Neutrophil (primary cell): ENCODE results near the gene DRP2.
"Not testable (repeated sequence)": the region's sequence is repeated elsewhere in the genome, so short reads cannot be mapped to it uniquely, and the experiment has no call there.

ENCODE experiments used
- H3K27ac ChIP-seq: fragments of 200-600 bp; sonication (generic); 2 replicates; pipeline ENCODE4 v1.5.1; 2016; ENCODE audit warnings: mild to moderate bottlenecking, moderate library complexity
- H3K27me3 ChIP-seq: fragments of 200-600 bp; sonication (generic); 2 replicates; pipeline ENCODE4 v1.6.0; 2016; ENCODE audit warnings: mild to moderate bottlenecking
- H3K36me3 ChIP-seq: fragments of 200-600 bp; sonication (generic); 2 replicates; pipeline ENCODE4 v1.5.1; 2017
- H3K4me1 ChIP-seq, 2 experiments: fragments of 200-600 bp in 1 of 2; sonication (generic) in 1 of 2; 1 replicate in 1 of 2; 2 replicates in 1 of 2; pipeline versions ENCODE4 v1.5.1 to v1.6.1; 2013 to 2016; ENCODE audit warnings: low read depth in 1 of 2, low read length in 1 of 2, mild to moderate bottlenecking in 1 of 2, moderate library complexity in 1 of 2; ENCODE audit not compliant: control insufficient read depth in 1 of 2, insufficient read depth in 1 of 2
- H3K4me3 ChIP-seq, 2 experiments: fragments of 200-600 bp in 1 of 2; sonication (generic) in 1 of 2; 1 replicate in 1 of 2; 2 replicates in 1 of 2; pipeline ENCODE4 v1.5.1; 2013 to 2016; ENCODE audit warnings: low read depth in 1 of 2, low read length in 1 of 2, mild to moderate bottlenecking in 1 of 2, moderate library complexity in 1 of 2
- H3K9me3 ChIP-seq: fragments of 200-600 bp; sonication (generic); 2 replicates; pipeline ENCODE4 v1.5.1; 2016
- TF ChIP-seq, protein P1 (sequence below): fragments of 200-600 bp; sonication (generic); IDR thresholded peaks from 2 replicates; pipeline ENCODE4 v1.5.1; 2016; ENCODE audit warnings: antibody characterized with exemption

DRP2 gene, protein sequence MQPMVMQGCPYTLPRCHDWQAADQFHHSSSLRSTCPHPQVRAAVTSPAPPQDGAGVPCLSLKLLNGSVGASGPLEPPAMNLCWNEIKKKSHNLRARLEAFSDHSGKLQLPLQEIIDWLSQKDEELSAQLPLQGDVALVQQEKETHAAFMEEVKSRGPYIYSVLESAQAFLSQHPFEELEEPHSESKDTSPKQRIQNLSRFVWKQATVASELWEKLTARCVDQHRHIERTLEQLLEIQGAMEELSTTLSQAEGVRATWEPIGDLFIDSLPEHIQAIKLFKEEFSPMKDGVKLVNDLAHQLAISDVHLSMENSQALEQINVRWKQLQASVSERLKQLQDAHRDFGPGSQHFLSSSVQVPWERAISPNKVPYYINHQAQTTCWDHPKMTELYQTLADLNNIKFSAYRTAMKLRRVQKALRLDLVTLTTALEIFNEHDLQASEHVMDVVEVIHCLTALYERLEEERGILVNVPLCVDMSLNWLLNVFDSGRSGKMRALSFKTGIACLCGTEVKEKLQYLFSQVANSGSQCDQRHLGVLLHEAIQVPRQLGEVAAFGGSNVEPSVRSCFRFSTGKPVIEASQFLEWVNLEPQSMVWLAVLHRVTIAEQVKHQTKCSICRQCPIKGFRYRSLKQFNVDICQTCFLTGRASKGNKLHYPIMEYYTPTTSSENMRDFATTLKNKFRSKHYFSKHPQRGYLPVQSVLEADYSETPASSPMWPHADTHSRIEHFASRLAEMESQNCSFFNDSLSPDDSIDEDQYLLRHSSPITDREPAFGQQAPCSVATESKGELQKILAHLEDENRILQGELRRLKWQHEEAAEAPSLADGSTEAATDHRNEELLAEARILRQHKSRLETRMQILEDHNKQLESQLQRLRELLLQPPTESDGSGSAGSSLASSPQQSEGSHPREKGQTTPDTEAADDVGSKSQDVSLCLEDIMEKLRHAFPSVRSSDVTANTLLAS

DNA sequence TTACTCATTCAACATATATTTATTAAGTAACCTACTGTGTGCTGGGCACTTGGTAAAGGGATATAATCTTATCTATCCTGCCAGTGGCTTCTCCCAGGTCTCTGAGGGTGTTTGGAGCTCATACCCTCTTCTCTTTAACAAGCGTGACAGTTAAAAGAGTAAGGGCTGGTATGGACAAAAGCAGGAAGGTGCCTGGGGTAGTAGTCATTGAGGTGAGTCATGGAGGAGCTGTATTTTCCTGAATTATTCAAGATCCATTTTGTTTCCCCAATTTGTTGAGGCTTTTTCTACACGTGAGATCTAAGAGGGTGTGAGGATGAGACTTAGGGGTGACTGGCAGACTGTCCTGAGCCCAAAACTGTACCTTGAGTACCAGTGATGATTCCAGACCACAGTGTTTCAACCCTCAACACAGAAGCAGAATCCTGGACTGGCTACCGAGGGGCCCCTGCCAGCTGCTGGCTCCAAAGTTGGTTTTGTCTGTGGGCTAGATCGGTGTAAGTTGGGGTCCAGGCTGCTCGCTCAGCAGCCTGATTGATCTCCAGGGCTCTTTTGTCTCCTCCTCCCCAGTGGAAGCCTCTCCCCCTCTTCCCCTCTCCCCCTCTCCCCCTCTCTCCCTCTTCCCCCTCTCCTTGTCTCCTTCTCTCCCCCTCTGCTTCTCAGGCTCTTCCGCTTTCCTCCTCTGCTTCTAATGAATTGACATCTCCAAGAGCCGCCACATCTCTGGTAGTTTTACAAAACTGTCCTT, at the start of gene DRP2:
TSS of gene DRP2 (plus strand) at position 671 of the 748 bp plus-strand sequence. CDS start 11,862 bp downstream, outside the sequence.
- Histone ChIP-seq H3K4me1 (no peaks in the 10 kb centered on the region), H3K4me3 (no peak within 1 kb of the TSS), H3K27ac (no peak within 1 kb of the TSS), H3K27me3 (peaks cover 18% of the 10 kb centered on the region), H3K9me3 (no peaks in the 10 kb centered on the region), H3K36me3 (no peaks in the 10 kb centered on the region)
- TF ChIP-seq, protein P1, sequence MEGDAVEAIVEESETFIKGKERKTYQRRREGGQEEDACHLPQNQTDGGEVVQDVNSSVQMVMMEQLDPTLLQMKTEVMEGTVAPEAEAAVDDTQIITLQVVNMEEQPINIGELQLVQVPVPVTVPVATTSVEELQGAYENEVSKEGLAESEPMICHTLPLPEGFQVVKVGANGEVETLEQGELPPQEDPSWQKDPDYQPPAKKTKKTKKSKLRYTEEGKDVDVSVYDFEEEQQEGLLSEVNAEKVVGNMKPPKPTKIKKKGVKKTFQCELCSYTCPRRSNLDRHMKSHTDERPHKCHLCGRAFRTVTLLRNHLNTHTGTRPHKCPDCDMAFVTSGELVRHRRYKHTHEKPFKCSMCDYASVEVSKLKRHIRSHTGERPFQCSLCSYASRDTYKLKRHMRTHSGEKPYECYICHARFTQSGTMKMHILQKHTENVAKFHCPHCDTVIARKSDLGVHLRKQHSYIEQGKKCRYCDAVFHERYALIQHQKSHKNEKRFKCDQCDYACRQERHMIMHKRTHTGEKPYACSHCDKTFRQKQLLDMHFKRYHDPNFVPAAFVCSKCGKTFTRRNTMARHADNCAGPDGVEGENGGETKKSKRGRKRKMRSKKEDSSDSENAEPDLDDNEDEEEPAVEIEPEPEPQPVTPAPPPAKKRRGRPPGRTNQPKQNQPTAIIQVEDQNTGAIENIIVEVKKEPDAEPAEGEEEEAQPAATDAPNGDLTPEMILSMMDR = no peak

DNA sequence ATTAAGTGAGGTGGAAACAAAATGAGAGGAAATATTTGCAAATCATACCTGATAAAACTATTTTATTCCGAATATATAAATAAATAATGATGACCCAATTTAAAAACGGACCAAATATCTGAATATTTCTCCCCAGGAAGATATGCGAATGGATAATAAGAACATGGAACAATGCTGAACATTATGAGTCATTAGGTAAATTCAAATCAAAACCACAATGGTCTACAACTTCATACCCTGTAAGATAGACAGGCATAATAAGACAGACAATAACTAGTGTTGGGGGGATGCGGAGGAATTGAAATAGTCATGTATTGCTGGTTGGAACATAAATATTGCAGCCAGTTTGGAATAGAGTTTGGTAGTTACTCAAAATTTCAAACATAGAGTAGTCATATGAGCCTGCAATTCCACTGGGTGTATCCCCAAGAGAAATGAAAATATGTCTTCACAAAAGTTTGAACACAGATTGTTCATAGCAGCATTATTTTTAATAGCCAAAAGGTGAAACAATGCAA, 47.6 kb upstream of the DRP2 start:
- Histone ChIP-seq H3K27me3 (no peaks in the 10 kb centered on the region), H3K36me3 (no peaks in the 10 kb centered on the region), H3K27ac (no peak overlapping the region), H3K4me3 (no peak overlapping the region), H3K9me3 (no peaks in the 10 kb centered on the region), H3K4me1 (no peaks in the 10 kb centered on the region)
- TF ChIP-seq, protein P1 = no peak

DNA sequence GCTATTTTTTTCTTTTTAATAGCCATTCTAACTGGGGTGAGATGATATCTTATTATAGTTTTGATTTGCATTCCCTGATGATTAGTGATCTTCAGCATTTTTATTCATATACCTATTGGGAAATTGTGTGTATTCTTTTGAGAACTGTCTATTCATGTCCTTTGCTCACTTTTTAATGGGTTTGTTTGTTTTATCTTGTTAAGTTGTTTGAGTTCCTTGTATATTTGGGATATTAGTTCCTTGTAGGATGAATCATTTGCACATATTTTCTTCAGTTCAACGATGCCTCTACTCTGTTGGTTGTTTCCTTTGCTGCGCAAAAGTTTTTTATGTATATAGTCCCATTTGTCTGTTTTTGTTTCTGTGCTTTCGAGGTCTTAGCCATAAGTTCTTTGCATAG, 43.1 kb upstream of the DRP2 start:
- TF ChIP-seq, protein P1 = no peak
- Histone ChIP-seq H3K4me1 (no peaks in the 10 kb centered on the region), H3K27ac (no peak overlapping the region), H3K27me3 (no peaks in the 10 kb centered on the region), H3K36me3 (no peaks in the 10 kb centered on the region), H3K9me3 (no peaks in the 10 kb centered on the region), H3K4me3 (no peak overlapping the region)

DNA sequence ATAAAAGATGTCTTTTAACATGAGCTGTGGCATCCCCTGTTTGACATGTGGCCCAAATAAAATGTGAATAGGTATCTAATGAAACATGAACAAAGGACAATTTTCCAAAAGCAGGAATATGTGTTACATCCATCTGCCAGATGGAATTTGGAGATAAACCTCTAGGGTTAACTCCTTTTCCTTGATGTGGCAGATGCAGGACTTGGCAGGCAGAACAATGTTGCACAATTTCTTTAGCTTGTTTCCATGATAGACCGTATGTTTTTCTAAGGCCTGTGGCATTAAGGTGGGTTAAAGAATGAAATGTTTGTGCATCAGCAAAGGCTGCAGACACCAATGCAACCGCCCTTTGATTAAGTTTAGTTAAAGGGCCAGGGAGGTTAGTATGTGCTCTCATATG, 34.7 kb upstream of the DRP2 start:
- H3K36me3 ChIP-seq, H3K9me3 ChIP-seq, H3K4me3 ChIP-seq, H3K4me1 ChIP-seq, H3K27me3 ChIP-seq, H3K27ac ChIP-seq: not testable (repeated sequence)

DNA sequence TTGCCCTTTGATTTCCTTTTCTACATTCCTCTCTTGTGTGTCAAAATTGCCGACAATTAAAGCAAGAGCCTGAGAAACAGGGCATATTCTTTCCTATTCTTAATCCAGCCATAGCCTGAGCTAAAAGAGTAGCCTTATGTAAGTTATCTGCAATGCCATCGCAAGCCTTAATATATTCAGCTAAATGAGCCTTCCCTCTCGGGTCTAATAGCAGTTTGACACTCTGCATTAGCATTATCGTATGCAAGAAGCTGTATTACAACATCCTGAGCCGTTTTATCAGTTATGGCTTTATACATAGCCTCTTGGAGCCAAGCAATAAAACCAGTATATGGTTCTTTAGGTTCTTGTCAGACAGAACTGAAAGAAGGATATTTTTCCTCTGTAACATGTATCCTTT, 31.6 kb upstream of the DRP2 start:
- H3K27me3 ChIP-seq = peaks cover 34% of the 10 kb centered on the region
- not testable (repeated sequence) for H3K4me1 ChIP-seq, H3K27ac ChIP-seq, H3K36me3 ChIP-seq, H3K4me3 ChIP-seq, H3K9me3 ChIP-seq

DNA sequence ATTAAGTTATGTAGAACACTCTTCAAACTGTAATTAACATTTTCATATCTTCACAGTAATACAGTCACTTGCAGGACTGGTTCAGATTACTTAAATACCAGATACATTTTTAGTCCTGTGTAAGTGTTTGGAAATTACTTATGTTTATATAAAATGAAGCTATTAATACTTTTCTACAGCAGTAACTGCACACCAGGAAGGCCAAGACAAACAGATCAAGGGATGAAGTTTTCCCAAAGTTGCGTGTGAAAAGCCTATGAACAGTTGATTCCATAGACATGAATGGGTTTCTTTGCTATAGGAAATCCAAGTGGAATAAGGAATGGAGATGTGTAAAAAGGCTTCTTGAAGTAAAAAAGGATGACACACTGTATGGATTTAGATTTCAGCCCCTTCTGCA, 28.9 kb upstream of the DRP2 start:
- Histone ChIP-seq H3K27ac (no peak overlapping the region), H3K36me3 (no peaks in the 10 kb centered on the region), H3K4me1 (no peaks in the 10 kb centered on the region), H3K9me3 (no peaks in the 10 kb centered on the region), H3K4me3 (no peak overlapping the region), H3K27me3 (peaks cover 34% of the 10 kb centered on the region)
- TF ChIP-seq, protein P1 = no peak
